GM12872 (cell line): ENCODE measurements around the gene KIF26B.

Experiments used
- TF ChIP-seq, protein P1 (sequence below): IDR thresholded peaks from 3 replicates; pipeline ENCODE4 v1.5.1; 2011; ENCODE audit warnings: low read depth, mild to moderate bottlenecking, low read length, moderate library complexity; ENCODE audit not compliant: insufficient read depth

Gene KIF26B

DNA sequence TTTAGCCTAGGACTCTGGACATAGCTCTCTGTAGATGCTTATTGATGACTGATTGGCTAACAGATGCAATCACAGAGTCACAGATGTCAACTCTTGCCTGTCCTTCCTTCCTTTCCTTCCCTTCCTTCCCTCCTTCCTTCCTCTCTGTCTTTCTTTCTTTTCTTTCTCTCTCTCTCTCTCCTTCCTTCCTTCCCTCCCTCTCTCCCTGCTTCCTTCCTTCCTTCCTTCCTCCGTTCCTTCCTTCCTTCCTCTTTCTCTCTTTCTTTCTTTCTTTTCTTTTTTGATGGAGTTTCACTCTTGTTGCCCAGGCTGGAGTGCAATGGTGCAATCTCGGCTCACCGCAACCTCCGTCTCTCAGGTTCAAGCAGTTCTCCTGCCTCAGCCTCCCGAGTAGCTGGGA, 106.1 kb downstream of the KIF26B start:
- TF ChIP-seq, protein P1, sequence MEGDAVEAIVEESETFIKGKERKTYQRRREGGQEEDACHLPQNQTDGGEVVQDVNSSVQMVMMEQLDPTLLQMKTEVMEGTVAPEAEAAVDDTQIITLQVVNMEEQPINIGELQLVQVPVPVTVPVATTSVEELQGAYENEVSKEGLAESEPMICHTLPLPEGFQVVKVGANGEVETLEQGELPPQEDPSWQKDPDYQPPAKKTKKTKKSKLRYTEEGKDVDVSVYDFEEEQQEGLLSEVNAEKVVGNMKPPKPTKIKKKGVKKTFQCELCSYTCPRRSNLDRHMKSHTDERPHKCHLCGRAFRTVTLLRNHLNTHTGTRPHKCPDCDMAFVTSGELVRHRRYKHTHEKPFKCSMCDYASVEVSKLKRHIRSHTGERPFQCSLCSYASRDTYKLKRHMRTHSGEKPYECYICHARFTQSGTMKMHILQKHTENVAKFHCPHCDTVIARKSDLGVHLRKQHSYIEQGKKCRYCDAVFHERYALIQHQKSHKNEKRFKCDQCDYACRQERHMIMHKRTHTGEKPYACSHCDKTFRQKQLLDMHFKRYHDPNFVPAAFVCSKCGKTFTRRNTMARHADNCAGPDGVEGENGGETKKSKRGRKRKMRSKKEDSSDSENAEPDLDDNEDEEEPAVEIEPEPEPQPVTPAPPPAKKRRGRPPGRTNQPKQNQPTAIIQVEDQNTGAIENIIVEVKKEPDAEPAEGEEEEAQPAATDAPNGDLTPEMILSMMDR: no peak

DNA sequence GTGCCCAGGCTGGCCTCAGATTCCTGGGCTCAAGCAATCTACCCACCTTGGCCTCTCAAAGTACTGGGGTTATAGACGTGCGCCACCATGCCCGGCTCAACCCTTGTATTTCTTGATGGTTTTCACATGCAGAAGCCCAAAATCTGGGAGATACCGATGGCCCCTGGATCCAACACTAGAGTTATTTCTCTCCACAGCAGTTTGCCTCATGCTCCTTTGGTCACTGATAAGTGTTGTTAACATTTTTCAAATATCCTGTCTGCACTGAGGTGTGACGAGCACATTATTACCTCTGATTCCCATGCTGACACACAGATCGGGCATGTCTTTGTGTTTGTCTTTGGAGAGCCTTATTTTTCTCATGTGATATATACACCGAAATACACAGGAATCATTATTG, 107.0 kb downstream of the KIF26B start:
- TF ChIP-seq, protein P1: no peak

DNA sequence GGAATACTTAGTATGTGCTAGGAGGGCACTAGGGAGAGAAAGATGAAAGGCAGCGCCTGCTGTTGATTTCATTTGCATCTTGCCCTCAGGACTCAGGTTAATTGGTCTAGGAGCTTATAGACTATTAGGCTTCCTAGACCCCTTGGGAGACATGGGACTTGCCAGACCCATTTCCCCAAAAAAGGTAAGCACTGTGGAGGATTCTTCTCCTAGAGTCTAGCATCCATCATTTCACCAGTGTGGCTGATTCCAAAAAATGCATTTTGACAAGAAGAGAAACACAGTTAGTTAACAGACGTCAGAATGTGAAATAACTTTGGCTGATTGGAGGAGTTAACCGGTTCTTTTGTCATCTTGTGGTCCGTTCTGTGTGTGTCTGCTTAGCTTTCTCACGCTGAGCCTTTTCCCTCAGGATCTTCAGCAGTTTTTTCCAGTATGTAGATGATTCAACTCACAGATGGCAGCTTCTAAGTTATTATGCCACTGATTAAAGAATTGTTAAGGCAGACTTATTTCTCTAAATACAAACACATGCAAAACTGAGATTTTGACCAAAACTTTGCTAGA, 108.8 kb downstream of the KIF26B start:
- TF ChIP-seq, protein P1: no peak

DNA sequence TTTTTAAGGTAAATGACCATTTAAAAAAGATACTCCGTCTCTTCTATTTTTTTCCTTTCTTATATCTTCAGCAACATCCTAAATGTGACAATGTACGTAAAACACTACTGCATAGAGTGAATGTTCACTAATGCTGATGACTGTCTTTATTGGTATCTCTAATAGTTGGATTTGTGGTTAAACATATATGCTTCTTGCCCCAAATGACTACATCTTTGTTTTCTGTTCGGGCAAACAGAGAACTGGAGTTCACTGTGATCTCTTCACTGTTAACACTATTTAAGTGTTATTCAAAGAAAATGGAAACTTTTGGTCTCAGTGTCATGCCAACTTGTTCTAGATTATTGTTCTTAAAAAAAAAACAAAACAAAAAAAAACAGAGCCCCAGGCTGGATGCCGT, 109.4 kb downstream of the KIF26B start:
- TF ChIP-seq, protein P1: no peak

DNA sequence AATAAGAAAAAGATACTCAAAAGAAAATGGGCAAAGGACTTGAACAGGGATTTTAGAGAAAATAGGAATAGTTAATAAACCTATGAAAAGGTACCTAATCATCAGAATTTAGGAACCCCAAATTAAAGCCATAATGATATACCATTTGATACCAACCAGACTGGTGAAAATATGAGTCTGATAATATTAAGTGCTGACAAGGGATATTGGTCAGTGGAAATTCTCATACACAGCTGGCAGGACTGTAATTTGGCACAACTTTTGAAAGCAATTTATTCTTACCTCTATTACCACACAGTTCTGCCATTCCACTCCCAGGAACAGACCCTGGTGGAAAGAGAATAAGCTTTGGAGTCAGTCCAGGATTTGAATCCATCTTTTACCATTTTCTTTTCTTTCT, 111.3 kb downstream of the KIF26B start:
- TF ChIP-seq, protein P1: no peak

DNA sequence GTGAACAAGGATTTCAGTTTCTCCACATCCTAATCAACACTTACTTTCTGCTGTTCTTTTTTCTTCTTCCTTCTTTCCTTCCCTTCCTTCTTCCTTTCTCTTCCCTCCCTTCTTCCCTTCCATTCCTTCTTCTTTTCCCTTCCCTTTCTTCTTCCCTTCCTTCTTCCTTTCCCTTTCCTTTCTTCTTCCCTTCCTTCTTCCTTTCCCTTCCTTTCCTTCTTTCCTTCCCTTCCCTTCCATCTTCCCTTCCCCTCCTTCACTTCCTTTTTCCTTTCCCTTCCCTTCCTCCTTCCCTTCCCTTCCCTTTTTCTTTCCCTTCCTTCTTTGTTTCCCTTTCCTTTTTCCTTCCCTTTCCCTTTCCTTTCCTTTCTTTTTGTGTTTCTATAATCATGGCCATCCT, 115.3 kb downstream of the KIF26B start:
- TF ChIP-seq, protein P1: no peak

DNA sequence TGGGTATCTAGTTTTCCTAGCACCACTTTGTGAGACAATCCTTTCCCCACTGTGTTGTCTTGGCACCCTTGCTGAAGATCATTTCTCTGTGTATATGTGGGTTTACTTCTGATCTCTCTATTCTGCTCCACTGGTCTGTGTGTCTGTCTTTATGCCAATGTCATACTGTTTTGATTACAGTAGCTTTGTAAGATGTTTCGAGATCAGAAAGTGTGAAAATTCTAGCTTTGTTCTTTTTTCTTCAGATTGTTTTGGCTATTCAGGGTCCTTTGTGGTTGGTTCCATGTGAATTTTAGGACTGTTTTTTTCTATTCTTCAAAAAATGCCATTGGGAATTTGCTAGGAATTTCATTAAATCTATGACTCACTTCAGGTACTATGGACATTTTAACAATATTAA, 116.2 kb downstream of the KIF26B start:
- TF ChIP-seq, protein P1: no peak
